Skeletal muscle tissue (tissue), 4 donors: ENCODE data around the gene BRIP1. TPM values are rescaled to one million over a fixed set of nuclear protein-coding genes. Genes with fewer than 3 reads are reported as not detected.

Experiments used
- H3K27ac ChIP-seq: one replicate; pipeline ENCODE4 v1.7.0; 2013; ENCODE audit warnings: mild to moderate bottlenecking, low read depth, low read length, inconsistent platforms
- H3K27me3 ChIP-seq, 3 donors: one replicate each; pipeline ENCODE4 v1.7.0; 2013; ENCODE audit warnings: low read length in 3 of 3; ENCODE audit not compliant: control insufficient read depth in 3 of 3, insufficient read depth in 3 of 3
- H3K36me3 ChIP-seq, 3 donors: one replicate each; pipeline ENCODE4 v1.7.0; 2013; ENCODE audit warnings: low read length in 3 of 3; ENCODE audit not compliant: control insufficient read depth in 3 of 3, insufficient read depth in 3 of 3
- H3K4me1 ChIP-seq, 3 donors: one replicate each; pipeline ENCODE4 v1.7.0; 2013; ENCODE audit warnings: low read length in 3 of 3, mild to moderate bottlenecking in 3 of 3; ENCODE audit not compliant: control insufficient read depth in 3 of 3, insufficient read depth in 3 of 3
- H3K4me3 ChIP-seq, 3 donors: one replicate each; pipeline ENCODE4 v1.7.0; 2013; ENCODE audit warnings: low read length in 3 of 3
- H3K9ac ChIP-seq, 3 donors: one replicate each; pipeline ENCODE4 v1.7.0; 2013; ENCODE audit warnings: low read length in 3 of 3, mild to moderate bottlenecking in 3 of 3, moderate library complexity in 2 of 3, low read depth in 1 of 3
- H3K9me3 ChIP-seq, 3 donors: one replicate each; pipeline ENCODE4 v1.7.0; 2013; ENCODE audit warnings: low read length in 3 of 3; ENCODE audit not compliant: control insufficient read depth in 3 of 3
- total RNA-seq: library from RNA; depleted of rRNA; stranded (reverse); fragments of >200 nt; gene quantifications from one replicate; pipeline ENCODE4 v1.2.3, GENCODE V29; 2014
- donor health status: Osteomylitis.

Gene BRIP1
- total RNA-seq, 1 donor from 2014 or later: 4.2 TPM

DNA sequence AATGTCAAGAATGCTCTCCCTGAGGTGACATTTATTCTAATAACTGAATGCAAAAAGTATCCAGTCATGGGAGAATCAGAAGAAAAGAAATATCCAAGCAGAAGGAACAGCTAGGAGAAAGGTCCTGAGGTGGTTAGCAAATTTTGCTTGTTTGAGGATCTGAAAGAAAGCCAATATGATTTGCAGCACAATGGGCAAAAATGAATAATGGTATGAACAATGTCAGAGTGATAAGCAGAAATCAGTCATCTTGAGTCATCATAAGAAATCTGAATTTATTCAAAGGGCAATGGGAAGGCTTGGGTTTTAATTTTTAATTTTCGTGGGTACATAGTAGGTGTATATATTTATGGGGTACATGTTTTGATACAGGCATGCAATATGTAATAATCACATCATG, 68.5 kb downstream of the BRIP1 start:
- Histone ChIP-seq H3K4me1 (no peaks in the 10 kb centered on the region), H3K36me3 (no peaks in the 10 kb centered on the region), H3K27ac (no peak overlapping the region), H3K4me3 (no peak overlapping the region), H3K9me3 (no peaks in the 10 kb centered on the region), H3K27me3 (no peaks in the 10 kb centered on the region), H3K9ac (no peak overlapping the region)

DNA sequence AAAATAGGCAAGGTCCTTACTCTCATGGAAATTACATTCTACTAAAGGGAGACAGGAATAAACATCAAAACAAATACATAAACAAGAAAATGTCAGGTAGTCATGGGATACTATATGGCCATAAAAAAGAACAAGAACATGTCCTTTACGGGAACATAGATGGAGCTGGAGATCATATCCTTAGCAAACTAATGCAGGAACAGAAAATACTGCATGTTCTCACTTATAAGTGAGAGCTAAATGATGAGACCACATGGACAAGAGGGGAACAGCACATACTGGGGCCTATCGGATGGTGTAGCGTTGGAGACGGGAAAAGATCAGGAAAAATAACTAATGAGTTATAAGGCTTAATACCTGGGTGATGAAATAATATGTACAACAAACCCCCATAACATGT, 69.1 kb downstream of the BRIP1 start:
- Histone ChIP-seq H3K27me3 (no peaks in the 10 kb centered on the region), H3K36me3 (no peaks in the 10 kb centered on the region), H3K27ac (no peak overlapping the region), H3K4me3 (no peak overlapping the region), H3K9ac (no peak overlapping the region), H3K9me3 (no peaks in the 10 kb centered on the region), H3K4me1 (no peaks in the 10 kb centered on the region)

DNA sequence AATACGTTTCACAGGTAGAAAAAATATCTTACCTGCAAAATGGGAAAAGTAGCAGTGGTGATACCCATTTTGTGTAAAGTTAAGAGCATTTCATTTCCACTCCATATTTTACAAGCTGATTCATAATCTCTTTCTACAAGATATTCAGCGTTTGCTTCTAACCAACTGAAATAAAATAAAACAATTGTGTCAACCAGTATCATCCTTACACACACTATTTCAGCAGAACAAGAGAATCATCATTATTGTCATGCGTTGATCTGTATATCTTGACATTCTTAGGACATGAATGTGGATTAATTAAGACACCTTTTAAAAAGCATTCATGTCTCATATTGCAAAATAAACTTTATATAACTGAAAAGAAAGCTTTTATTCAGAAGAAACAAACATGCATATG, 69.8 kb downstream of the BRIP1 start:
- Histone ChIP-seq H3K9me3 (no peaks in the 10 kb centered on the region), H3K4me1 (no peaks in the 10 kb centered on the region), H3K36me3 (no peaks in the 10 kb centered on the region), H3K4me3 (no peak overlapping the region), H3K9ac (no peak overlapping the region), H3K27ac (no peak overlapping the region), H3K27me3 (no peaks in the 10 kb centered on the region)

DNA sequence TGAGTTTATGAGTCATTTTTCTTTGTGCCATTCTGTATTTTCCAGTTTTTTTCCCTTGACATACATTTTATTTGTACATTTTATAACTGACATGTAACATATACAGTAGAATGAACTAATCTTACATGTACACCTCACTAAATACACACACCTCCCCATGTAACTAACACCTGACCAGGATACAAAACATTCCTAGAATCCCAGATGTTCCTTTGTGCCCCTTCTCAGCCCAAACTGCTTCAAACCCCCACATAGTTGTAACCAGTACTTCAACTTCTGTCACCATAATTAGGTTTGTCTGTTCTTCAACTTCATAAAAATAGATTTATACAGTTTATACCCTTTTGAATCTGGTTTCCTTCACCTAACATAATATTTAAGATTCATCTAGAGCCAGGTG, 73.5 kb downstream of the BRIP1 start:
- Histone ChIP-seq H3K4me3 (no peak overlapping the region), H3K9ac (no peak overlapping the region), H3K27me3 (no peaks in the 10 kb centered on the region), H3K27ac (no peak overlapping the region), H3K9me3 (no peaks in the 10 kb centered on the region), H3K4me1 (no peaks in the 10 kb centered on the region), H3K36me3 (no peaks in the 10 kb centered on the region)

DNA sequence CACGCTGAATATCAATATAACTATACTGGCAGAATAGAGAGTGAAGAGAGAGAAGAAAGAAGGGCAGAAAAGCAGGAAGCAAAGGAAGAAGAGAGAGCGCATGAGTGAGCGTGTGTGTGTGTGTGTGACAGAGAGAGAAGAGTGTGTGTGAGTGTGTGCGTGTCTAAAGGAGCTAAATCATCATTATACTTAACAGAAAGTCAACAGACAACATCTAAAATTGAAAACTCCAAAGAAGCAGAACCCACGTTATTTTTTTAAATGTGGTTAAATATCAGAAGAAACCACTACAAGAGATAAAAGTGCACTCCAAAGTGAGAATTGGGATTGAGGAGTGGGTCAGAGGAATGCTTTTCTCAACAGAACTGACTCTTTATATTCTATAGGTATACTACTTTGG, 77.2 kb downstream of the BRIP1 start:
- H3K4me3 ChIP-seq: no peak overlapping the region
- no peak overlapping the region for H3K9ac ChIP-seq
- H3K36me3 ChIP-seq: no peaks in the 10 kb centered on the region
- no peaks in the 10 kb centered on the region for H3K9me3 ChIP-seq
- no peaks in the 10 kb centered on the region for H3K4me1 ChIP-seq
- H3K27ac ChIP-seq: no peak overlapping the region
- no peaks in the 10 kb centered on the region for H3K27me3 ChIP-seq

DNA sequence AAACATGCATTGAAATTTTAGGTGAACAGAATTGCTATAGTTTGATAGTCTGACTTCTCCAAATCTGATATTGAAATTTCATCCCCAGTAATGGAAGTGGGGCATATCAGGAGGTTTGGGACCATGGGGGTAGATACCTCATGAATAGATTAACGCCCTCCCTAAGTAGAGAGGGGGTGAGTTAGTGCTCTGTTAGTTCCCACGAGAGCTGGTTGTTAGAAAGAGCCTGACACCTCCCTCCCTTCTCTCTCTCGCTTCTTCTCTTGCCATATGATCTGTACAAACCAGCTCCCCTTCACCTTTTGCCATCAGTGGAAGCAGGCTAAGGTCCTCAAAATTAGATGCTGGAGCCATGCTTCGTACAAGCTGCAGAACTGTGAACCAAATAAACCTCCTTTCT, 78.8 kb downstream of the BRIP1 start:
- Histone ChIP-seq H3K27me3 (no peaks in the 10 kb centered on the region), H3K9me3 (no peaks in the 10 kb centered on the region), H3K9ac (no peak overlapping the region), H3K4me3 (no peak overlapping the region), H3K4me1 (no peaks in the 10 kb centered on the region), H3K27ac (no peak overlapping the region), H3K36me3 (no peaks in the 10 kb centered on the region)

DNA sequence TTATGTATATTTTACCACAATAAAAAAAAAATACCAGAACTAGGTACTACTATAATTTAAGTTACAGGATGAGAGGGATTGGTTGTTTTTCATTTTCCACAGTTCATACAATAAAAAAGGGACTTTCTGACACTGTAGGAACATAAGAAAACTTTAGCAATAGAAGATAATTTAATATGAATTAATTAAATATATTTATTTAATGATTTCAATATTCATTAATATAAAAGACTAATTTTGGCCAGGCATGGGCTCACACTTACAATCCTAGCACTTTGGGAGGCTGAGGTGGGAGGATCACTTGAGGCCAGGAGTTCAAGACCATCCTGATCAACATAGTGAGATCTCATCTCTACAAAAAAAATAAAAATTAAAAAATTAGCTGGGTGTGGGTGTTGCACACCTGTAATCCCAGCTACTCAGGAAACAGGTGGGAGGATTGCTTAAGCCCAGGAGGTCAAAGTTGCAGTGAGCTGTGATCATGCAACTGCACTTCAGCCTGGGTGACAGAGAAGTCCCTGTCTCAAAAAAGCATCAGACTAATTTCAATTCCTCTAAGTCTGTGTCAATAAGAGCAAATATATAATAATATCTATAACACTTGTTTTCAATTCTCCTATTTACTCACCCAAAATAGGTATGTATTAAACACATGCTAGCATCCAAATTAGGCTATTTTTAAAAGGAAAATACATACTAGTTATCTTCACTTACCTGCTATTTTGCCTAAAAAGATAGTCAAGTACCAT, 79.6 kb downstream of the BRIP1 start:
- no peak overlapping the region for H3K27ac ChIP-seq
- H3K9me3 ChIP-seq: no peaks in the 10 kb centered on the region
- H3K27me3 ChIP-seq: no peaks in the 10 kb centered on the region
- H3K4me3 ChIP-seq: no peak overlapping the region
- no peaks in the 10 kb centered on the region for H3K4me1 ChIP-seq
- no peaks in the 10 kb centered on the region for H3K36me3 ChIP-seq
- H3K9ac ChIP-seq: no peak overlapping the region

DNA sequence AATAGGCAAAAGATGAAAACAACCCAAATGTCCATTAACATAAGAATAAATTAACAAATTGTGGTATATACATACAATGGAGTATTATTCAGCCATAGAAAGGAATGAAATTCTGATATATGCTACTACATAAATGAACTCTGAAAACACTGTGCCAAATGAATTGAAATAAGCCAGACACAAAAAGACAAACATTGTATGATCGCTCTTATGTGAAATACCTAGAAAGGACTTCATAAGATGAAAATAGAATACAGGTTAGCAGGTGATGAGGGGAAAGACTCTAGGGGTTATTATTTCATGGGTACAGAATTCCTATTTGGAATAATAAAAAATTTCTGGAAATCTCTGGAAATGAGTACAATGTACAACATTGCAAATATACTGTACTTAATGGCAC, 80.2 kb downstream of the BRIP1 start:
- Histone ChIP-seq H3K9ac (no peak overlapping the region), H3K4me1 (no peaks in the 10 kb centered on the region), H3K36me3 (no peaks in the 10 kb centered on the region), H3K9me3 (no peaks in the 10 kb centered on the region), H3K27ac (no peak overlapping the region), H3K27me3 (no peaks in the 10 kb centered on the region), H3K4me3 (no peak overlapping the region)

DNA sequence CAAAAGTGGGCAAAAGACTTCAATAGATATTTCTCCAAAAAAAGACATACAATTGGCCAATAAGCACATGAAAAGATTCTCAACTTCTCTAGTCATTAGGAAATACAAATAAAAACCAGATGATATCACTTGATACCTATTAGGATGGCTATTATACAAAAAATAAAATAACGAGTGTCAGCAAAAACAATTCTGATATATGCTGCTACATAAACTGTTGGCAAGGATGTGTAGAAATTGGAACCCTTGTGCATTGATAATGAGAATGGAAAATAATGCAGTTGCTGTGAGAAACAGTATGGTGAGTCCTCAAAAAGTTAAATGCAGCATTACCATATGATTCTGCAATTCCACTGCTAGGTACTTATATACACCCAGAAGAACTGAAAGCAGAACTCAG, 80.6 kb downstream of the BRIP1 start:
- H3K27me3 ChIP-seq: no peaks in the 10 kb centered on the region
- no peaks in the 10 kb centered on the region for H3K9me3 ChIP-seq
- no peak overlapping the region for H3K4me3 ChIP-seq
- H3K9ac ChIP-seq: no peak overlapping the region
- H3K36me3 ChIP-seq: no peaks in the 10 kb centered on the region
- H3K4me1 ChIP-seq: no peaks in the 10 kb centered on the region
- H3K27ac ChIP-seq: no peak overlapping the region

DNA sequence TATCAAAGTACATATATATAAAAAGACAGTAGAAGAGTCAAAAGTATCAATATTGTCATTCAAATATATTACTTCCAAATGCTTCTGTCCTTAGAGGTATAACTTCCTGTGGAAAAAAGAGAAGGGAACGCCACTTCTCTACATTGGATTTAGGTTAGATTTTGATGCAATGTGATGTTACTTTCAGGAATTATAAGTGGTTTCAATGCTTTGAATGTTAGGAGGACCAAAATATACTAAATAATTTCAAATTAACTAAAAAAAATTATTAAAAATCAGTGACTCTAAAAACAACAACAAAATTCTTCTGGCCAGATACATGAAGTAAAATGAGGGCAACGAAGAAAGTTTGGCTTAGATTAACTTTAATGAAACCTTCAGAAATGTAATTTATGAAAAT, 88.0 kb downstream of the BRIP1 start:
- Histone ChIP-seq H3K9ac (no peak overlapping the region), H3K9me3 (peaks cover 0 to 4% (median 3%) of the 10 kb centered on the region in 3 donors), H3K4me3 (no peak overlapping the region), H3K4me1 (no peaks in the 10 kb centered on the region), H3K27me3 (no peaks in the 10 kb centered on the region), H3K36me3 (no peaks in the 10 kb centered on the region), H3K27ac (no peak overlapping the region)
